HEK293 (cell line): ENCODE results near the gene CRYZL1.

Source experiments
- GLIS1 ChIP-seq: fragments of 450-650 bp; formaldehyde crosslinking; IDR thresholded peaks from 2 replicates; pipeline ENCODE4 v1.5.1; 2016; ENCODE audit warnings: missing biosample characterization, missing genetic modification characterization
- MYNN ChIP-seq: fragments of 450-650 bp; formaldehyde crosslinking; IDR thresholded peaks from 2 replicates; pipeline ENCODE4 v1.5.1; 2016; ENCODE audit warnings: missing biosample characterization, missing genetic modification characterization, borderline replicate concordance
- PATZ1 ChIP-seq: fragments of 450-650 bp; formaldehyde crosslinking; IDR thresholded peaks from 2 replicates; pipeline ENCODE4 v1.5.1; 2016; ENCODE audit warnings: missing biosample characterization, missing genetic modification characterization
- PRDM10 ChIP-seq: fragments of 450-650 bp; formaldehyde crosslinking; IDR thresholded peaks from 2 replicates; pipeline ENCODE4 v1.5.1; 2016; ENCODE audit warnings: missing biosample characterization, missing genetic modification characterization
- WT1 ChIP-seq: fragments of 450-650 bp; formaldehyde crosslinking; IDR thresholded peaks from 2 replicates; pipeline ENCODE4 v1.5.1; 2016; ENCODE audit warnings: missing biosample characterization, missing genetic modification characterization
- ZBTB26 ChIP-seq: fragments of 450-650 bp; formaldehyde crosslinking; optimal IDR thresholded peaks from 2 replicates; pipeline ENCODE3; 2016; ENCODE audit warnings: missing biosample characterization, mild to moderate bottlenecking, missing genetic modification characterization
- ZEB2 ChIP-seq: fragments of 450-650 bp; formaldehyde crosslinking; IDR thresholded peaks from 2 replicates; pipeline ENCODE4 v1.5.1; 2016; ENCODE audit warnings: missing biosample characterization, missing genetic modification characterization
- ZNF23 ChIP-seq: fragments of 450-650 bp; formaldehyde crosslinking; IDR thresholded peaks from 2 replicates; pipeline ENCODE4 v1.5.1; 2016; ENCODE audit warnings: missing biosample characterization, missing genetic modification characterization, borderline replicate concordance
- ZNF335 ChIP-seq: fragments of 450-650 bp; formaldehyde crosslinking; conservative IDR thresholded peaks from 2 replicates; pipeline ENCODE4 v1.5.1; 2016; ENCODE audit warnings: missing biosample characterization, missing genetic modification characterization
- ZNF423 ChIP-seq: fragments of 450-650 bp; formaldehyde crosslinking; IDR thresholded peaks from 2 replicates; pipeline ENCODE4 v1.5.1; 2016; ENCODE audit warnings: missing biosample characterization, missing genetic modification characterization
- ZNF449 ChIP-seq: fragments of 450-650 bp; formaldehyde crosslinking; IDR thresholded peaks from 2 replicates; pipeline ENCODE4 v1.5.1; 2017; ENCODE audit warnings: missing biosample characterization, mild to moderate bottlenecking, missing genetic modification characterization, moderate library complexity
- ZNF510 ChIP-seq: fragments of 450-650 bp; formaldehyde crosslinking; IDR thresholded peaks from 2 replicates; pipeline ENCODE4 v1.5.1; 2018; ENCODE audit warnings: mild to moderate bottlenecking, missing genetic modification characterization, missing biosample characterization; ENCODE audit not compliant: insufficient replicate concordance
- ZNF513 ChIP-seq: fragments of 450-650 bp; IDR thresholded peaks from 2 replicates; pipeline ENCODE4 v1.5.1; 2018; ENCODE audit warnings: missing biosample characterization, missing genetic modification characterization
- ZNF639 ChIP-seq: fragments of 450-650 bp; formaldehyde crosslinking; IDR thresholded peaks from 2 replicates; pipeline ENCODE4 v1.5.1; 2016; ENCODE audit warnings: missing biosample characterization, missing genetic modification characterization
- ZNF707 ChIP-seq: fragments of 450-650 bp; formaldehyde crosslinking; IDR thresholded peaks from 2 replicates; pipeline ENCODE4 v1.5.1; 2016; ENCODE audit warnings: missing biosample characterization, missing genetic modification characterization
- ZXDB ChIP-seq: fragments of 450-650 bp; formaldehyde crosslinking; IDR thresholded peaks from 2 replicates; pipeline ENCODE4 v1.5.1; 2016; ENCODE audit warnings: missing biosample characterization, missing genetic modification characterization

The CRYZL1 gene

GRCh38 chr21:33541756-33542639 lies 99.5 kb downstream of the CRYZL1 start, which contains the start of gene GART (continued):
- TF ChIP-seq ZEB2 (peak; percentile 100), WT1 (peak; percentile 37), ZNF449 (tag by site-specific recombination) (no peak), PATZ1 (tag by site-specific recombination) (peak; percentile 91), GLIS1 (tag by site-specific recombination) (peak; percentile 96), PRDM10 (peak; percentile 46), ZNF423 (tag by site-specific recombination) (no peak; the same call in 1 of the 2 replicates), ZNF513 (peak; percentile 51; the same call in 1 of the 2 replicates), ZBTB26 (tag by site-specific recombination) (peak; percentile 97), ZNF510 (no peak), ZNF335 (tag by site-specific recombination) (peak; percentile 94), ZXDB (peak; percentile 96), ZNF707 (tag by site-specific recombination) (0 out of 2 replicates have a peak, but pooled peaks have one; percentile 34), ZNF639 (tag by site-specific recombination) (peak; percentile 17), MYNN (no peak), ZNF23 (tag by site-specific recombination) (no peak)
